ENCODE data around the gene LEMD2. TPM values are rescaled to one million over a fixed set of nuclear protein-coding genes. Genes with fewer than 3 reads are reported as not detected.
A peak's percentile ranks its signal among the peaks of the same experiment; 100 is the strongest.

LEMD2 gene
- total RNA-seq, 4 donors from 2014 or later: 37.7 to 47.2 (median 42.3) TPM

GRCh38 chr6:33740794-33741193 is 48.1 kb downstream of the LEMD2 start:
- WGBS, 2 donors: 78% methylated on average over 5 of the region's 5 CpGs
- no peaks in the 10 kb centered on the region for H3K9me3 ChIP-seq
- TF ChIP-seq POLR2A (IDR thresholded peaks at IDR 0.05): no peak
- no peak for TF ChIP-seq CTCF (IDR thresholded peaks at IDR 0.05)
- H3K4me1 ChIP-seq: peaks cover 0 to 30% (median 18%) of the 10 kb centered on the region in 3 donors
- H3K27ac ChIP-seq: no peak overlapping the region
- H3K27me3 ChIP-seq: peaks cover 0 to 26% (median 0%) of the 10 kb centered on the region in 4 donors
- DNase-seq: no peak
- intact Hi-C loops (cut with DNase I): no loop called here
- no peak overlapping the region for H3K4me3 ChIP-seq
- H3K36me3 ChIP-seq: no peaks in the 10 kb centered on the region

DNA sequence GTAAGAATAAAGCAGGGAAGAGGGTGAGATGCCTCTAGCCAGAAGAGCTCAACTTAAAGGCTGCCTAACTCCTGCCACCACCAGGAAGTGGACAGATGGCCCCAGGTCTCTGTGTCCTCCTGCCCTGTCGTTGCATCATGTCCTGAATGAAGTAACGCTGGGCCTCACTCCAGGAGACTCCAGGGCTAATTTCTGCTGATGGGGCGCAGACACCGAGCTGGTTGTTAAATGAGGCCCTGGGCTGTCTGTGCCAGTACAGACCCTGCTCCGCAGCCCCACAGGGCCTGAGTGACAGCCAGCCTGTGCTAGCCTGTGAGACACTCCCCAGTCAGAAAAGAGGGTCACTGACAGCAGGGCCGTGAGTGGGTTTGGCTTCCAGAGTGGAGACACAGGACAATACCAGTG is 48.7 kb downstream of the LEMD2 start:
- Histone ChIP-seq H3K27ac (no peak overlapping the region), H3K4me3 (no peak overlapping the region), H3K4me1 (peaks cover 0 to 29% (median 17%) of the 10 kb centered on the region in 3 donors), H3K36me3 (peaks cover 0 to under 1% (median 0%) of the 10 kb centered on the region in 3 donors), H3K27me3 (peaks cover 0 to 25% (median 0%) of the 10 kb centered on the region in 4 donors), H3K9me3 (no peaks in the 10 kb centered on the region)
- intact Hi-C loops (cut with DNase I): no loop called here
- DNase-seq: no peak
- TF ChIP-seq CTCF (IDR thresholded peaks at IDR 0.05) (no peak), POLR2A (IDR thresholded peaks at IDR 0.05) (no peak)
- 78 to 83% methylated on average over 1 to 2 of the region's 6 CpGs for WGBS, 2 donors

DNA sequence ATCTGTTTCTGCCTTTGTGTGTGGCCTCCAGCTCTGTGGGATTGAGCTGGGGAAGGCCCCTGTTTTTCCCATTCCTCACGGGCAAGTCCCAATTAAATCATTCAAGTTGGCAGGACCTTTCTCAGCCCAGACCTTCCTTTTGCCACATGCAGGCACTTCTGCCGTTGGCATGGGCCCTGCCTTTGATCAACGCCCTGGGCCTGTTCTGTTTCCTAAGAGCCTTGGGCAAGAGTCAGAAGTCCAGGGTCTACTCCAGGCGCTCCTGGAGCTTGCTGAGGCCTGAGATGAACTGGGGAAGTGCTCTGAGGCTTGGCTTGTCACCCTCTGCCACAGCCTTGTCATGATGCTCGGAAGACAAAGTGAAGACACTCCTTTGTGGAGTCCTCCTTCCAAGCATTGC is 49.4 kb downstream of the LEMD2 start:
- no peak overlapping the region for H3K27ac ChIP-seq
- no peak for DNase-seq
- H3K9me3 ChIP-seq: no peaks in the 10 kb centered on the region
- intact Hi-C loops (cut with DNase I): no loop called here
- TF ChIP-seq POLR2A (IDR thresholded peaks at IDR 0.05) (no peak), CTCF (IDR thresholded peaks at IDR 0.05) (no peak)
- WGBS, 2 donors: 29 to 43% methylated on average over 1 to 4 of the region's 5 CpGs
- H3K4me1 ChIP-seq: peaks cover 0 to 23% (median 10%) of the 10 kb centered on the region in 3 donors
- peaks cover 0 to 4% (median 0%) of the 10 kb centered on the region in 3 donors for H3K36me3 ChIP-seq
- peaks cover 0 to 20% (median 0%) of the 10 kb centered on the region in 4 donors for H3K27me3 ChIP-seq
- no peak overlapping the region for H3K4me3 ChIP-seq

GRCh38 chr6:33738879-33739278 is 50.1 kb downstream of the LEMD2 start:
- DNase-seq: no peak
- TF ChIP-seq CTCF (IDR thresholded peaks at IDR 0.05): no peak
- no peak for TF ChIP-seq POLR2A (IDR thresholded peaks at IDR 0.05)
- Histone ChIP-seq H3K9me3 (no peaks in the 10 kb centered on the region), H3K4me1 (peaks cover 0 to 16% (median 5%) of the 10 kb centered on the region in 3 donors), H3K27ac (no peak overlapping the region), H3K36me3 (peaks cover 0 to 4% (median 0%) of the 10 kb centered on the region in 3 donors), H3K4me3 (no peak overlapping the region), H3K27me3 (peaks cover 0 to 17% (median 0%) of the 10 kb centered on the region in 4 donors)
- intact Hi-C loops (cut with DNase I): no loop called here
- WGBS, 2 donors: 60 to 89% methylated on average over 1 to 4 of the region's 5 CpGs

GRCh38 chr6:33738153-33738552 is 50.8 kb downstream of the LEMD2 start:
- Histone ChIP-seq H3K9me3 (no peaks in the 10 kb centered on the region), H3K4me3 (no peak overlapping the region), H3K4me1 (peaks cover 0 to 13% (median 3%) of the 10 kb centered on the region in 3 donors), H3K27ac (peak overlapping the region in 1 of 4 donors; percentile 3), H3K36me3 (peaks cover 0 to 4% (median 0%) of the 10 kb centered on the region in 3 donors), H3K27me3 (peaks cover 0 to 10% (median 0%) of the 10 kb centered on the region in 4 donors)
- TF ChIP-seq POLR2A (IDR thresholded peaks at IDR 0.05) (no peak), CTCF (IDR thresholded peaks at IDR 0.05) (no peak)
- 99 to 100% methylated on average over 8 to 9 of the region's 9 CpGs for whole genome bisulfite sequencing, 2 donors
- intact Hi-C loops (cut with DNase I): no loop called here
- no peak for DNase-seq

Data from esophagus squamous epithelium (tissue), 5 donors.